SK-N-SH treated with all-trans-retinoic acid at 6 μM for 48 hours (cell line): Measurements from ENCODE around the gene CCT7.

Source experiments
- ATAC-seq: fragments of 200-7000 bp; cut with Tn5 transposase; 3 replicates; pipeline ENCODE4 v1.9.1; 2020; ENCODE audit warnings: mild to moderate bottlenecking, moderate library complexity
- BACH2 ChIP-seq: fragments of 250-450 bp; sonication (Bioruptor Pico); IDR thresholded peaks from 2 replicates; pipeline ENCODE4 v1.9.0; 2021; ENCODE audit warnings: mild to moderate bottlenecking, borderline replicate concordance
- CSDC2 ChIP-seq: fragments of 250-450 bp; sonication (Bioruptor Pico); IDR thresholded peaks from 2 replicates; pipeline ENCODE4 v1.5.0; 2020; ENCODE audit warnings: mild to moderate bottlenecking, moderate library complexity
- ESRRG ChIP-seq: fragments of 250-450 bp; sonication (Bioruptor Pico); IDR thresholded peaks from 2 replicates; pipeline ENCODE4 v1.6.1; 2021; ENCODE audit warnings: mild to moderate bottlenecking
- GLIS3 ChIP-seq: fragments of 250-450 bp; sonication (Bioruptor Pico); IDR thresholded peaks from 2 replicates; pipeline ENCODE4 v1.5.0; 2020; ENCODE audit warnings: mild to moderate bottlenecking, moderate library complexity
- ISL1 ChIP-seq: fragments of 250-450 bp; sonication (Bioruptor Pico); IDR thresholded peaks from 2 replicates; pipeline ENCODE4 v2.1.2; 2022; ENCODE audit warnings: mild to moderate bottlenecking, moderate library complexity
- OSR1 ChIP-seq: fragments of 250-450 bp; sonication (Bioruptor Pico); IDR thresholded peaks from 2 replicates; pipeline ENCODE4 v1.8.0; 2022; ENCODE audit warnings: moderate library complexity, mild to moderate bottlenecking, inconsistent platforms
- PPARA ChIP-seq: fragments of 250-450 bp; sonication (Bioruptor Pico); IDR thresholded peaks from 2 replicates; pipeline ENCODE4 v1.5.0; 2020; ENCODE audit warnings: mild to moderate bottlenecking, borderline replicate concordance
- RARB ChIP-seq: fragments of 250-450 bp; sonication (Bioruptor Pico); IDR thresholded peaks from 2 replicates; pipeline ENCODE4 v1.8.0; 2021; ENCODE audit warnings: mild to moderate bottlenecking, moderate library complexity
- SNAI2 ChIP-seq: fragments of 250-450 bp; sonication (Bioruptor Pico); IDR thresholded peaks from 2 replicates; pipeline ENCODE4 v1.5.0; 2020; ENCODE audit warnings: mild to moderate bottlenecking, moderate library complexity
- TCF4 ChIP-seq: fragments of 250-450 bp; sonication (Bioruptor Pico); IDR thresholded peaks from 2 replicates; pipeline ENCODE4 v1.8.0; 2021; ENCODE audit warnings: mild to moderate bottlenecking, moderate library complexity, borderline replicate concordance
- TOX ChIP-seq: fragments of 250-450 bp; sonication (Bioruptor Pico); IDR thresholded peaks from 2 replicates; pipeline ENCODE4 v1.8.0; 2021; ENCODE audit warnings: mild to moderate bottlenecking, moderate library complexity, borderline replicate concordance
- ZC3H10 ChIP-seq: fragments of 250-450 bp; sonication (Bioruptor Pico); IDR thresholded peaks from 2 replicates; pipeline ENCODE4 v1.5.1; 2021; ENCODE audit warnings: mild to moderate bottlenecking, moderate library complexity
- ZFP3 ChIP-seq: fragments of 250-450 bp; sonication (Bioruptor Pico); IDR thresholded peaks from 2 replicates; pipeline ENCODE4 v1.5.0; 2020; ENCODE audit warnings: mild to moderate bottlenecking, moderate library complexity
- ZFP30 ChIP-seq: fragments of 450-650 bp; formaldehyde crosslinking; IDR thresholded peaks from 2 replicates; pipeline ENCODE4 v1.5.0; 2022; ENCODE audit warnings: mild to moderate bottlenecking, moderate library complexity
- ZNF565 ChIP-seq: fragments of 450-650 bp; formaldehyde crosslinking; conservative IDR thresholded peaks from 2 replicates; pipeline ENCODE4 v1.5.0; 2020; ENCODE audit warnings: low read depth, mild to moderate bottlenecking, moderate library complexity
- ZNF70 ChIP-seq: fragments of 450-650 bp; formaldehyde crosslinking; IDR thresholded peaks from 2 replicates; pipeline ENCODE4 v1.5.0; 2020; ENCODE audit warnings: mild to moderate bottlenecking, moderate library complexity
- ZNF8 ChIP-seq: fragments of 450-650 bp; formaldehyde crosslinking; IDR thresholded peaks from 2 replicates; pipeline ENCODE4 v1.5.0; 2020; ENCODE audit warnings: mild to moderate bottlenecking, moderate library complexity
- TF ChIP-seq, protein P1 (sequence below): fragments of 250-450 bp; sonication (Bioruptor Pico); IDR thresholded peaks from 2 replicates; pipeline ENCODE4 v1.5.1; 2021; ENCODE audit warnings: mild to moderate bottlenecking, moderate library complexity
- TF ChIP-seq, protein P2 (sequence below): fragments of 250-450 bp; sonication (Bioruptor Pico); IDR thresholded peaks from 2 replicates; pipeline ENCODE4 v1.8.0; 2020; ENCODE audit warnings: mild to moderate bottlenecking, moderate library complexity, borderline replicate concordance
- TF ChIP-seq, protein P3 (sequence below): fragments of 250-450 bp; sonication (Bioruptor Pico); IDR thresholded peaks from 2 replicates; pipeline ENCODE4 v1.5.1; 2020; ENCODE audit warnings: low read depth, mild to moderate bottlenecking, moderate library complexity
- TF ChIP-seq, protein P4 (sequence below): fragments of 250-450 bp; sonication (Bioruptor Pico); IDR thresholded peaks from 2 replicates; pipeline ENCODE4 v1.5.0; 2020; ENCODE audit warnings: mild to moderate bottlenecking, moderate library complexity
- TF ChIP-seq, protein P5 (sequence below): fragments of 250-450 bp; sonication (Bioruptor Pico); IDR thresholded peaks from 2 replicates; pipeline ENCODE4 v1.8.0; 2021; ENCODE audit warnings: low read depth, mild to moderate bottlenecking, moderate library complexity, borderline replicate concordance

Gene CCT7

DNA sequence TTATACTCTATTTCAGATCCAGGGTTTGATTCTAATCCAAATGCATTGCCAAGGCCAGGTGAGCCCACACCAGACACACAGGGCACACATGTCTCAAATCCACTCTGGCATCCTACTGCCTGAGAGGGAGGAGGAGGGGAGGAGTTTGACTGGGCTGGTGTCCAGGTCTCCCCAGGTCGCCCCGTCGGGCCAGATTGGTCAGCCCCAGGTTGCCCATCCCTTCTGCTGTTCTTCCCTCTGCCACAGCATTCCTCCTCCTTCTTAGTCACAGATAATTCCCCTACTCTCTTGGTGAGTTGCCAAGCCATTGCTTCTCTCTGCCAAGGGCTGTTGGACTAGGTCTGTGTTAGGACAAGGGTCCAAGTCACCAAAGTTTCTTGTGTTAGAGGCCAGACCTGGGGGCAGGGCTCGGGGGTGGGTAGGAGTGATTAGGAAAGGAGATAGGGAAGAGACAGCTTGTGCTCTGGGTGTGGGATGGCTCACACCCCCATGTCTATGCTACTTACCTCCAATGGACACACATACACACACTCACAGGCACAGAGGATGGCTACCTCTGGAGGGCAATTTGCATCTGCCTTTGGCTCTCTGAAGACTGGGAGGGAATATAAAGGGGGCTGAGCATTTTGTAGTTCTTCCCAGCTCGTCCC, 61.8 kb downstream of the CCT7 start:
- no peak for ATAC-seq
- TF ChIP-seq SNAI2 (no peak), ESRRG (CRISPR knock-in tag) (no peak), BACH2 (no peak), RARB (CRISPR knock-in tag) (no peak)
- TF ChIP-seq, protein P1, sequence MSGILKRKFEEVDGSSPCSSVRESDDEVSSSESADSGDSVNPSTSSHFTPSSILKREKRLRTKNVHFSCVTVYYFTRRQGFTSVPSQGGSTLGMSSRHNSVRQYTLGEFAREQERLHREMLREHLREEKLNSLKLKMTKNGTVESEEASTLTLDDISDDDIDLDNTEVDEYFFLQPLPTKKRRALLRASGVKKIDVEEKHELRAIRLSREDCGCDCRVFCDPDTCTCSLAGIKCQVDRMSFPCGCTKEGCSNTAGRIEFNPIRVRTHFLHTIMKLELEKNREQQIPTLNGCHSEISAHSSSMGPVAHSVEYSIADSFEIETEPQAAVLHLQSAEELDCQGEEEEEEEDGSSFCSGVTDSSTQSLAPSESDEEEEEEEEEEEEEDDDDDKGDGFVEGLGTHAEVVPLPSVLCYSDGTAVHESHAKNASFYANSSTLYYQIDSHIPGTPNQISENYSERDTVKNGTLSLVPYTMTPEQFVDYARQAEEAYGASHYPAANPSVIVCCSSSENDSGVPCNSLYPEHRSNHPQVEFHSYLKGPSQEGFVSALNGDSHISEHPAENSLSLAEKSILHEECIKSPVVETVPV (CRISPR knock-in tag): no peak

DNA sequence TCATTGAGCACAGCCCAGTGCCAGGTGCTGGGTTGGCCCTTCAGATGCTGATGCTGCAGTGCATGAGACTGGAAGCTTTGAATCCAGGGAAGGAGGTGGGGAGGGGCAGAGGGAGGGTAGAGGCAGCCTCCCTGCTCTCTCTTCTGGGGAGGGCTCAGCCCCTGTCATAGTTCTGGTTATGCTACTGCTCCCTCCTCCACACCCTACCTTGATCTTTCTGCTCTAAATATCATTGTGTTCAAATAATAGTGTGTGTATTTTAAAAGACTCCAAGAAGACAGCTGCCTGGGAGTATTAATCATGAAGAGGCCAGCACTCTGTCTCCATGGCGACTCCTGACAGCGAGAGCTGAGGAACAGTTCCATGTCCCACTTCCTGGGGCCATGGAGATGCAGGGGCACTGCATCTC, 63.0 kb downstream of the CCT7 start:
- ATAC-seq: no peak
- TF ChIP-seq, protein P2, sequence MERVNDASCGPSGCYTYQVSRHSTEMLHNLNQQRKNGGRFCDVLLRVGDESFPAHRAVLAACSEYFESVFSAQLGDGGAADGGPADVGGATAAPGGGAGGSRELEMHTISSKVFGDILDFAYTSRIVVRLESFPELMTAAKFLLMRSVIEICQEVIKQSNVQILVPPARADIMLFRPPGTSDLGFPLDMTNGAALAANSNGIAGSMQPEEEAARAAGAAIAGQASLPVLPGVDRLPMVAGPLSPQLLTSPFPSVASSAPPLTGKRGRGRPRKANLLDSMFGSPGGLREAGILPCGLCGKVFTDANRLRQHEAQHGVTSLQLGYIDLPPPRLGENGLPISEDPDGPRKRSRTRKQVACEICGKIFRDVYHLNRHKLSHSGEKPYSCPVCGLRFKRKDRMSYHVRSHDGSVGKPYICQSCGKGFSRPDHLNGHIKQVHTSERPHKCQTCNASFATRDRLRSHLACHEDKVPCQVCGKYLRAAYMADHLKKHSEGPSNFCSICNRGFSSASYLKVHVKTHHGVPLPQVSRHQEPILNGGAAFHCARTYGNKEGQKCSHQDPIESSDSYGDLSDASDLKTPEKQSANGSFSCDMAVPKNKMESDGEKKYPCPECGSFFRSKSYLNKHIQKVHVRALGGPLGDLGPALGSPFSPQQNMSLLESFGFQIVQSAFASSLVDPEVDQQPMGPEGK: no peak
- TF ChIP-seq ZNF565 (CRISPR knock-in tag) (no peak), RARB (CRISPR knock-in tag) (no peak), ZFP30 (no peak), CSDC2 (CRISPR knock-in tag) (no peak), ZFP3 (no peak), BACH2 (no peak), TCF4 (CRISPR knock-in tag) (no peak), OSR1 (CRISPR knock-in tag) (no peak), ZC3H10 (CRISPR knock-in tag) (no peak), GLIS3 (CRISPR knock-in tag) (no peak), PPARA (no peak), ZNF8 (no peak), ISL1 (CRISPR knock-in tag) (no peak), ZNF70 (no peak), TOX (CRISPR knock-in tag) (no peak)
- TF ChIP-seq, protein P3, sequence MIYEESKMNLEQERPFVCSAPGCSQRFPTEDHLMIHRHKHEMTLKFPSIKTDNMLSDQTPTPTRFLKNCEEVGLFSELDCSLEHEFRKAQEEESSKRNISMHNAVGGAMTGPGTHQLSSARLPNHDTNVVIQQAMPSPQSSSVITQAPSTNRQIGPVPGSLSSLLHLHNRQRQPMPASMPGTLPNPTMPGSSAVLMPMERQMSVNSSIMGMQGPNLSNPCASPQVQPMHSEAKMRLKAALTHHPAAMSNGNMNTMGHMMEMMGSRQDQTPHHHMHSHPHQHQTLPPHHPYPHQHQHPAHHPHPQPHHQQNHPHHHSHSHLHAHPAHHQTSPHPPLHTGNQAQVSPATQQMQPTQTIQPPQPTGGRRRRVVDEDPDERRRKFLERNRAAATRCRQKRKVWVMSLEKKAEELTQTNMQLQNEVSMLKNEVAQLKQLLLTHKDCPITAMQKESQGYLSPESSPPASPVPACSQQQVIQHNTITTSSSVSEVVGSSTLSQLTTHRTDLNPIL: no peak
- TF ChIP-seq, protein P4, sequence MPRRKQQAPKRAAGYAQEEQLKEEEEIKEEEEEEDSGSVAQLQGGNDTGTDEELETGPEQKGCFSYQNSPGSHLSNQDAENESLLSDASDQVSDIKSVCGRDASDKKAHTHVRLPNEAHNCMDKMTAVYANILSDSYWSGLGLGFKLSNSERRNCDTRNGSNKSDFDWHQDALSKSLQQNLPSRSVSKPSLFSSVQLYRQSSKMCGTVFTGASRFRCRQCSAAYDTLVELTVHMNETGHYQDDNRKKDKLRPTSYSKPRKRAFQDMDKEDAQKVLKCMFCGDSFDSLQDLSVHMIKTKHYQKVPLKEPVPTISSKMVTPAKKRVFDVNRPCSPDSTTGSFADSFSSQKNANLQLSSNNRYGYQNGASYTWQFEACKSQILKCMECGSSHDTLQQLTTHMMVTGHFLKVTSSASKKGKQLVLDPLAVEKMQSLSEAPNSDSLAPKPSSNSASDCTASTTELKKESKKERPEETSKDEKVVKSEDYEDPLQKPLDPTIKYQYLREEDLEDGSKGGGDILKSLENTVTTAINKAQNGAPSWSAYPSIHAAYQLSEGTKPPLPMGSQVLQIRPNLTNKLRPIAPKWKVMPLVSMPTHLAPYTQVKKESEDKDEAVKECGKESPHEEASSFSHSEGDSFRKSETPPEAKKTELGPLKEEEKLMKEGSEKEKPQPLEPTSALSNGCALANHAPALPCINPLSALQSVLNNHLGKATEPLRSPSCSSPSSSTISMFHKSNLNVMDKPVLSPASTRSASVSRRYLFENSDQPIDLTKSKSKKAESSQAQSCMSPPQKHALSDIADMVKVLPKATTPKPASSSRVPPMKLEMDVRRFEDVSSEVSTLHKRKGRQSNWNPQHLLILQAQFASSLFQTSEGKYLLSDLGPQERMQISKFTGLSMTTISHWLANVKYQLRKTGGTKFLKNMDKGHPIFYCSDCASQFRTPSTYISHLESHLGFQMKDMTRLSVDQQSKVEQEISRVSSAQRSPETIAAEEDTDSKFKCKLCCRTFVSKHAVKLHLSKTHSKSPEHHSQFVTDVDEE (CRISPR knock-in tag): no peak
- TF ChIP-seq, protein P1 (CRISPR knock-in tag): no peak
- TF ChIP-seq, protein P5, sequence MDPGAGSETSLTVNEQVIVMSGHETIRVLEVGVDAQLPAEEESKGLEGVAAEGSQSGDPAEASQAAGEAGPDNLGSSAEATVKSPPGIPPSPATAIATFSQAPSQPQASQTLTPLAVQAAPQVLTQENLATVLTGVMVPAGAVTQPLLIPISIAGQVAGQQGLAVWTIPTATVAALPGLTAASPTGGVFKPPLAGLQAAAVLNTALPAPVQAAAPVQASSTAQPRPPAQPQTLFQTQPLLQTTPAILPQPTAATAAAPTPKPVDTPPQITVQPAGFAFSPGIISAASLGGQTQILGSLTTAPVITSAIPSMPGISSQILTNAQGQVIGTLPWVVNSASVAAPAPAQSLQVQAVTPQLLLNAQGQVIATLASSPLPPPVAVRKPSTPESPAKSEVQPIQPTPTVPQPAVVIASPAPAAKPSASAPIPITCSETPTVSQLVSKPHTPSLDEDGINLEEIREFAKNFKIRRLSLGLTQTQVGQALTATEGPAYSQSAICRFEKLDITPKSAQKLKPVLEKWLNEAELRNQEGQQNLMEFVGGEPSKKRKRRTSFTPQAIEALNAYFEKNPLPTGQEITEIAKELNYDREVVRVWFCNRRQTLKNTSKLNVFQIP (CRISPR knock-in tag): no peak
